GF-D8 (cell line): ENCODE measurements around the gene VOPP1.
A peak's percentile ranks its signal among the peaks of the same experiment; 100 is the strongest.
"Not testable (repeated sequence)": the region's sequence is repeated elsewhere in the genome, so short reads cannot be mapped to it uniquely, and the experiment has no call there.

Source experiments
- DNase-seq: peaks from one replicate; lab custom pipeline; 2025; lab: John Stamatoyannopoulos, UW

The VOPP1 gene

DNA sequence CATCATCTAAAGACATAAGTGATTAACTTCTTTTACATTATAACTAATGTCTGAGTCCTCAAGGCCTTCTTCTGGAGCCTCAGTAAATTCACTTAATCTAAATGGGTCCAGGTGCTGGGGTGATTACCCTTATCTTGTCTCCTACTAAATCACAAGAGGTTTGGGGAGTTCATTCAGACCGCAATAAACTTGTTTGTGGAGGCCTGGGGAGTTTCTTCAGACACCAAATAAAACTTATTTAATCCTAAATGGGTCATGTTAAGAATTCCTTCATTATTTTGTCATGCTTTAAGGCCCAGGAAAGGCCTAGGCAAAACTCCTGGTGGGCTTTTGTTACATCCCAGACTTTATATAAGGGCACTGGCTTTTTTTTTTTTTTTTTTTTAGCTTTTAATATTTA, 62.1 kb downstream of the VOPP1 start:
- DNase-seq: not testable (repeated sequence)

DNA sequence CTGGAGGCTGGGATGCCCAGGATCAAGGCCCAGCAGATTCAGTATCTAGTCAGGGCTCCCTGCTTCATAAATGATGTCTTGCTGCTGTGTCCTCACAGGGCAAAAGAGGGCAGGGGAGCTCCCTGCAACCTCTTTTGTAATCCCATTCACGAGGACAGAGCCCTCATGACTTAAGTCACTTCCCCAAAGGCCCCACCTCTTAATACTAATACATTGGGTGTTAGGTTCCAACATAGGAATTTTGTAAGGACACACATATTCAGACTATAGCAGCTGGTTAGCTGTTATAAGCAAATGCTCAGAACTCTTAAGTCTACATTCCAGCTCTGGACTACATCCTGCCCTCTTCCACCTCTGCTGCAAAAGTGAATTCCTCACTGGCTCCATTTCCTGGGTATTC, 63.0 kb downstream of the VOPP1 start:
- DNase-seq: peak; percentile 16

DNA sequence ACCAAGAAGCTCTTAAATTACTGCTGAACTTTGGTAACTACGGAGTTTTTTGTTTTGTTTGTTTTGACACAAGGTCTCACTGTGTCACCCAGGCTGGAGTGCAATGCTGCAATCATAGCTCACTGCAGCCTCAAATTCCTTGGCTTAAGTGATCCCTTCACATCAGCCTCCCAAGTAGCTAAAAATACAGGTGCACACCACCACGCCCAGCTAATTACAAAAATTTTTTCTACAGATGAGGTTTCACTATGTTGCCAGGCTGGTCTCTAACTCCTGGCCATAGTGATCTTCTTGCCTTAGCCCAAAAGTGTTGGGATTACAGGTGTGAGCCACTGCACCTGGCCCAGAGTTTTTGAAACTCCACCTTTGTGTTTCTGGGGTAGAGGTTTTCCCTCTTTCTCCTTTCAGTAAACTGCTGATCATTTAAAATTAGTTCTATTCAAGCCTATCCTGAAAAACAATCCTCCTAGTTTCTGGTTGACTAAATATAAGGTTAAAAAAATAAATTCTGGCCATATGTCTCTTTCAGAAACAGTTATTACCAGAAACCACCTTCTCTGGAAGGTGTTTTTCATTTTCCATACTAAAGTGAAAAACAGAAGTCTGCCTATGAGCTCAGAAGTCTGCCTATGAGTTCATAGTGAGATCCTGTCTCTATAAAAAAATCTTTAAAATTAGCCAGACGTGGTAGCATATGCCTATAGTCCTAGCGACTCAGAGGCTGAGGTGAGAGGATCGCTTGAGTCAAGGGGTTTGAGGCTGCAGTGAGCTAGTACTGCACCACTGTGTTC, 63.9 kb downstream of the VOPP1 start:
- DNase-seq: no peak

DNA sequence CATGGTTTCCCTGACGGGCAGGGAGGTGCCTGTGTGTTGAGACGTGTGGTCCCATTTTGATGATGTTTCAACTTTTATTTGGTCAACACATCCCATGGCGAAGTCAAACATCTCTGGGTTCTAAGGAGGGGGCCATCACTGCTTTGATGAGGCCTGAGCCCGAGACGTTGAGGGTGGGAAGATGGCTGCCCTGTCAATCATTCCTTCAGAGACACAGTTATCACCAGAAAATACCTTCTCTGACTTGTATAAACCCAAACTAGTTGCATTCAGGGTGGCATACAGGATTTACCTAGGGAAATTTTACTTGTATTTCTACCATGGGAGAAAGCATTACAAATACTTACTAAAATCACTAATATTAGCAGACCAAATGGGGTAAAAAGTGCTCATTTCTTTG, 64.6 kb downstream of the VOPP1 start:
- DNase-seq: no peak

DNA sequence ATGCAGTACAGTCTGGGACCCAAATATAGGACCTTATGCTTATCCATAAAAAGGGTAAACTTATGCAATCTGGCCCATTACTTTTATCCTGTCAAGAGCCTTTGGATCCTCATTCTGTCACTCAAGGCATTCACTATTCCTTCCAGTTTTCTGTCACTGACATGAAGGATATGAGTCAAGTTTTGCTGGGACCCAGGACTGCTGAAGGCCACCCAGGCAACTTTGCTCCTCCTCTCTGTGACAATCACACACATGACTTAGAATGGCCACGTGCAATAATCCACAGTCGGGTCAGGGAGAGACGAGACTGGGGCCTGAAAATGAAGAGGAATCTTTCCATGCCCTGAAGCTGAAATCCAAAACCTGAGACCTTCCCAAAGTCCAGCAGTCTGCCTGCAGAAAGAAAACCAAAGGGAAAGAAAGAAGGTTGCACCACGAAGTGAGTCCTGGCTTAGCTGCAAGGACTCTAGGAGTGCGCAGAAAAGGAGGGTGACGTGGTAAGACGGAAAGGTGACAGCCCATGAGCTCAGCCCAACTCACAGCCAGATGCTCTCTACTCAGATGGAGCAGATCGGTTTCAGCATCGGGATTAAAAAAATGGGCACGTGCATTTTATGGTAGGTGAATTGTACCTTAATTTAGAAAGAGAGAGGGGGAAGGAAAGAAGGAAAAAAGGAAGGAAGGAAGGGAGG, 67.2 kb downstream of the VOPP1 start:
- DNase-seq: no peak

DNA sequence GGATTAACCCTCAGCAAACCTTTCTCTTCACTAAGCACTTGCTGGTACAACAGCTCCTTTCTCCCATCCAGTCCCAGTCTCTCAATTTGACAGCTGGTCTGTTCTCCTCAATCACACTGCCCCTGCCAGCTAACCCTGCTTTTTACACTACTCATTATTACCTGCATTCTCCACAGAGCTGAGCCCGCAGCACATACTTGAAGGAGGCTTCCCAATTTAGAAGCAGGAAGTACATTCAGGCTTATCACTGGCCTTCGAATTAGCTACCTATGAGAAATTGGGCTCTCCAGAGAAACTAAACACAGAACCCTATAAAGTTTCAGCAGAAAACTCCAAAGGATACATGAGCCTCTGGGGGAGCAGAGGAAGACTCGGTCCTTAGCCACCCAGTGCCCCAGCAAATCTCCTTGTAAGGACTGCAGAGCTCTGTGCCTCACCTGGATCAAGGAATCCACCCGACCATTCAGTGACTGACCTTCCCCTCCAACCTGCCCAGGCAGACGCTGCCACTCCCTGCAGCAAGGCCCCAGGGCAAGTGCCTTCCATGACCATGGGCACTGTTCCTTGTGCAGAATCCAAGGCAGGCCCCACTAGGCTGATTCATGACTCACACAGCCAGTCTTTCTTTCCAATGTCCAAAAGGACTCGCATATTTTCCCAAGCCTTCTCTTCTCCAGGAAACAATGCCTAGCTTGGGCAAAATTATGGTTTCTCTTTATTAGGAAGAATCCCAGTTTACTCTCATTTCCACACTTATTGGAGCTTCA, 68.0 kb downstream of the VOPP1 start:
- no peak for DNase-seq

DNA sequence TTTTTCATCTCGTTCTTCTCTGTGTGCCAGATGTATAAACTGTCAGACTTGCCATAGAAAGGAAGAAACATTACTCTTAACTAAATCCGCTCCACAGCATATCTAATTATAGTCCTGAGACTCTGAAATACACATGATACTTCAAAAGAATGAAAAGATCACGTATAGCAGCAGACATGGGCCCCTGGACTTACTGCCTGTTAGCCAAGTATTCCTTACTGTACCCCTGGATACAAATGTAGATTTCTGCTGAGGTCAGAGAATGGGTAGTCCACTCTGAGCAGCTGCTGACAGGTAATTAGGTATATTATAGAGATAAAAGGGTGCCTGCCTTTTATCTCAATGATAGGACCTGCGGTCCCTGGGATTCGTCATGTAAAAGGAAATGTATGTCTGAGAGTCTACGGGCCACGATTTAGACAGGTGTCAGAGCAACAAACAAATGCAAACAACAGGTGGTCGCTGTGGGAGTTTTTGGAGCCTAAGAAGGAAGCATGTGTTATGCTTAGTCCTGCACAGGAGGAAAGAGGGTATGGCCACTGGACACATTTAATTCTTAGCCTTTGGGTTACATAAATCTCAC, 69.4 kb downstream of the VOPP1 start:
- no peak for DNase-seq

DNA sequence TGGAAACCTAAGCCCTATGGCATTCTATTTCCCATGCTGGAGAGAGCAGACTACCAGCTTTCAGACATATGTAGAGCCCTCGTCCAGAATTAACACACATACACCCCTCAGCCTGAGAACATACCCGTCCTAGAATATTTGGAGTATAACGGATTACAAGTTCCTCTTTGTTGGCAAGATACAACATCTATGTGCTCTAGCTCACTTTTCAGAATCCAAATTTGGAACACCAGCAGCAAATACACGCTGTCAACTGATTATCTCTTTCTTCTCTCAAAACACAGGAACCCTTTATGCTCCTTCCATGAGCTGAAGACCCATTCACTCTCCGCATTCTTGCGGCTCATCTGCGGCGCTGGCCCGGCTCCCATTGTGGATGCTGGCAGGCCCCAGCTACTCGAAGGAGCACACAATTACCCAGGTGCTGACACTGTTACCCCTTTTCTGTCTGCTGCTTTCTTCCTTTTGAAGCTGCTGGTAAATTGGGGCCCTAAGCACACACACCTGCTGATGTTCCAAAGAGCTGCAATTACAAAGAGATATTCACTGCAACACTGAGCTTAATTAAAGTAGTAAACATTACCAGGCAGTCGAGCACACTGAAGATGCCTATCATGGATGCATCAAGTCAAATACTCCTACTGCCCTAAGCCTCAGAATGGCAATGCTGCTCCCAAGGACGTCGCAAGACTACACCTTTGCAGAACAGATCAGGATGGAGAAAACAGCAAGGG, 70.0 kb downstream of the VOPP1 start:
- no peak for DNase-seq

DNA sequence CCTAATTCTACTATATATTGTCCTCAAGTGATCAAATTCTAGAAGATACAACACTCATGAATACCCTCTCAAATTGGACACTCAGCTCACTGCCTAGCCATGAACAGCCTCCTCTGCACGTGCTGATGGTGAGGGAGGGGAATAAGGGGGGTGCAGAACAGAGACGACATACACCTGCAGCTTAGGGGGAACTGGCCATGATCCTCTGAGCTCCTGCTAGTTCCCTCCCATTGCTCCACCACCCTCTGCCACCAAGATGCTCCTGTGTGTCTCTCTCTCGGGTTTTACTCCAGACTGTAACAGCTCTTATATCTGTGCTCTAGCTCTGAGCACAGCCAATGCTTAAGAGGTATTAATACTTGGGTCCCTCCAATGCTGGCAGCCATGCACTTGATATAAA, 70.7 kb downstream of the VOPP1 start:
- no peak for DNase-seq

DNA sequence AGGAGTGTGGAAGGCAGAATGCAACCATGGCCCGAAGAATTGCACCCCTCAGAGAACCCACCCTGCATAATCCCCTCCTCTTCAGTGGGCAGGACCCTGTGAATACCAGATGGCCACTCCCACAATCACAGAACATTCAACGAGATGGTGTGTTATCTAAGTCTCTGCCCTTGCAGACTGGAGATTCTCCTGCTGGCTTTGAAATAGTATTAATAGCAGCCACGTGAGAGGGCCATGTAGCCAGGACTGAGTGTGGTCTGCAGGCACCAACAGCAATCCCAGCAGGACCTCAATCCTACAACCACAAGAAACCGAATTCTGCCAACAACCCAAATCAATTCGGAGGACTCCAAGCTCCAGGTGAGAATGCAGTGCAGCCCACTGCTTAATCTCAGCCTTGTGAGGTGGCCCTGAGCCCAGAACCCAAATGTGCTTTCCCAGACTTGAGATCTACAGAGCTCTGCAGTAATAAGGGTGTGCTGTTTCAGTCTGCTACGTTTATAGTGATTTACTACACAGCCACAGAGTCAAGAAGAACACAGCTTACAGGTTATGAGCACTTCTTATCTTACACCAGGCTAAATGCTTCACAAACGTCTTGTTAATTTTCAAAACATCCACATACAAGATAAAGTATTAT, 72.1 kb downstream of the VOPP1 start:
- no peak for DNase-seq

DNA sequence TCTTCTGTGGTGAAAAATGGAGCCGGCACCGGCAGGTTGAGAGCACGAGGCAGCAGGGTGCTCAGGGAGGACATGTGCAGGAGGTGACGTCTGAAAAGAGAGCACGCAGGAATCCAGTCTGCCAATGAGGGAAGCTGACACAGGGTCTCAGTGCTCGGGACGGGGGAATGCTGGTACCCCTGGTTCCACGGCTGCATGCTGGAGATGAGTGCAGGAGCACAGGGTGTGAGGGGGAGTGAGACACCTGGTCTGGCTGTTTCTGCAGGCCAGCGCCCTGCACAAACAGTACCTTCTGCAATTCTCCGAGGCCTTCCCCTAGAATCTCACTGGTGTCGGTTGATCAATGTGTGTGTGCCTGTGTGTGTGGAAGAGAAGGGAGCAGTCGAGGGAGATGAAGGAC, 72.7 kb downstream of the VOPP1 start:
- no peak for DNase-seq

DNA sequence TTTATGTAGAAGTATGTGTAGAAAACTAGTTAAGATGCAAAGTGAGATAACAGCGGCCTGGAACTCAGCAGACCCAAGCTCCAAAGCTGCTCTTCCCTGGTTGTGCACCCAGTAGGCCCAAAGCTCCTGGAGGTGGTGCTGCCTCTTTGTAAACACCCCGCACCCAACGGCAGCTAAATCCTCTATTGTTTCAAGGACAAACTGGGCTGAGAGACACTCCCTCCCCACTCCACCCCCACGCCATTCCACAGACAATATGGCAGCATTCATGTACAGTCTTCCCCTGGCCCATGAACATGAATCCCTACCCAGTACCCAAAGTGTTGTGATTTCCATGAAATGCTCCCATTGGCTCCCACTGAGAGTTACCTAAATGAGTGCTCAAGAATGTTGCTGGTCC, 73.5 kb downstream of the VOPP1 start:
- no peak for DNase-seq

DNA sequence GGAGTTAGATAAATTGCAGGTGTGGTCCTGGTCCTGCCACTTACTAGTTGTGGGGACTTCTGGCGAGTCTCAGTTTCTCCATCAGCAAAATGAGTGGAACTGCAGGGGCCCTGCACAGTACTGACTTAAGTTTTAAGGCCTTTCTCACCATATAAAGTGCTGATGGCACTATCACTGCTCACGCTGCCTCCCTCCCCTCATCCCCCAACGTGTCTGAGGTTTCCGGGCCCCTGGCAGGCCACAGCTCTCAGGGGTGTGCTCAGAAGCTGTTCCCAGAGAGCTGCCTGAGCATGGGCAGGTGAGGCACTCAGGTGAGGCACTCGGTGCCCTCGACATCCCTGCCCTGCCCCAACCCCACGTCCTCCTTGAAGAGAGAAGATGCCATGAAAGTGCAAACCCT, 74.2 kb downstream of the VOPP1 start:
- no peak for DNase-seq

DNA sequence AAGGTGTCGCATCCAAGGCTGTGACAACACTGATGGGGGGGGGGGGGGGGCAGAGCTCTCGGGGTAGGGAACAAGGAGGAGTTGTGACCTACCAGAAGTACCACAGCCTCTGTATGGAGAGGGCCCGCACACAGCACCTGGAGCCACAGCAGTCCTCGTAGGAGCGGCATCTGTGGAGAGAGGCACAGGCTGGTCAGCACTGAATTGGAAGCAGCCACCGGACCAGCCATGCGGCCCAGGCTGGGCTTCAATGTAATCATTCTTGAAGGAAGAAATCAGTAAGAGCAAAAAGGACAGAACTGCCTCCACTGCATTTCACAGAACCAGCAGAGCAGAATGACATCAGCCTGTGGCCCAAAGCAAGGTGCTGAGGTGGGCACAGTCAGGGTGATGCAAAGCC, 74.8 kb downstream of the VOPP1 start:
- DNase-seq: no peak

DNA sequence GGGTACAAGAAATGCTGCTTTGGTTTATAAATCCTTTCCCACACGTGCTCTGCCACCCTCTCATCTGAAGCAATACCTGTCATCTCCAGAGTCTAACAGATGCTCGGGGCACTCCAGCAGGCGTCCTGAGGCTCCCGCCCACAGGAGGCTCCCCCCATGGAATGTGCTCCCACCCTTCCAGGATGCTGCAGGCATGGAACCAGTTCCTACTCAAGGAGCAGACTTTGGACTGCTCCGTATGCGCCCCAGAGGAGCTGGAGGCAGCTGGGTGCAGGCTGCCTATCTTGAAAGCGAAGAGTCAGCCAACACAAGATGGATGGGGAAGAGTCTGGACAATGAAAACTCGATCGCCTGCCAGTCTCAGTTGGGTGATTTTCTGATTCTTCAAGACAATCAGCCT, 75.4 kb downstream of the VOPP1 start:
- DNase-seq: no peak

DNA sequence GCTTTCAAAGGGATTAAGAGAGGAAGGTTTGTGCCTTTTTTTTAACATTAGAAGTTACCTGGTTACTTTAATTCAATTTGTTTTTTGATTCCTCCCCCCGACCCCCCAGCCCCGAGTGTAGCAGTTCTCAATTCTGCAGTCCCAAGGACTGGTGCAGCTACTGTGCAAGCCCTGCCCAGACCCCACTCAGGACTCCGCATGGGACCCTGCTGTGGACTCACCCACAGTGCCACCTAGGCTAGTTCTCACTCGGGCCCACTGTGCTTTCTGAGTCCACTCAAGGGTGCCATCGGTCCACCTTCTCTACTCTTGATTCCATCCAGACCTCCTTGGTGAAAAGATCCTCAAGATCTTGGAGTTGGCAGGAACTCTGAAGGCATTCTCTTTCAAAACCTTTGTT, 77.4 kb downstream of the VOPP1 start:
- DNase-seq: no peak

DNA sequence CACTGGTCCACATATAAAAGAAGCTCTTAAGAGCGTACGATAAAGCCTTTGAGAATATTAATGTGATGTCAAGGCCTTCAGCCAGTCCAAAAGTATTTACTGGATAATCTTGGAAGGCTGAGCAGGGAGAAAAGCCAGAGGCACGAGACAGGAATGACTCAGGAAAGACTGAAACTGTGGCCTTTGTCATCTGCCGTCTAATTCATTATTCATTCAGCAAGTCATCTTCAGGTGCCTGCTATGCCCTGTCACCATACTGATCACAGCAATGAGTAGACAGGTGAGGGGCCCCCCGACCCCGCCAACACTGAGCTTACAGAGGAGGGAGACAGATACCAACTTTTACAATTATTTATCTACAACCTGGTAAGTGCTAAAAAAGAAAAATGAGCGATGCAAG, 78.9 kb downstream of the VOPP1 start:
- no peak for DNase-seq

DNA sequence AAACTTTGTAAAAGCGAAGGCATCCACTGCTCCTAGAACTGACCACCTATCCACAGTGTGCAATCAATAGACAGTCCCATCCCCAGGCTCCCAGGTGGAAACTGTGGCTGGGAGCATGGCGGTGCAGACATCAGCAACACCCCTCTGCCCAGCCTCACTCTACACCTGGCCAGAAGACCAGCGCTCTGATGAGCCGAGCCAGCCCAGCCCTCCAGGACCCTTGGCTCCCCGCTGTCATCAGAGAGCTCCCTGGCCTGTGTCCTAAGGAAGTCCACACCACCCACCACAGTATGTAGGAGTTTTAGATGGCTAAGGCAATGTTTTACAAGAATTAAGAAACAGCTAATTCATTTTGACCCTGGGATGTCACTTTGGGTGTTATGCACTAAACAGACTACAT, 81.0 kb downstream of the VOPP1 start:
- DNase-seq: no peak

DNA sequence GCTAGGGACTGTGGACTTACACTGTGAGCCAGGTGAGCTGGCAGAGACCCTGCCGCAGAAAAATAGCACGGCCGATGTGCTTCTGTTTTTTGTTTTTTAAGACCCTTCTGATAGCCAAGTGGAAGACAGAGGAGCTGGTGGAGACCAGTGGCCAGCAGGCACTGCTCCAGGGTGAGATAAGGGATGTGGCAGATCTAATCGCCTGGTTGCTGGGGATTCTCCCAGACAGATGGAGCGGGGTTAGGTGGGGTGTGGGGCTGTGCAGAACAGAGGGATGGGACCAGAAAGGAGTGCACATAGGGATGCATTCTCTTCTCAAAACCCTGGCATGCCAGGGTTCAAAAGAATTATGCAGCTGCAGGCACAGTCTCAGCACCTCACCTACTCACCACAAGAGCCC, 82.2 kb downstream of the VOPP1 start:
- no peak for DNase-seq

DNA sequence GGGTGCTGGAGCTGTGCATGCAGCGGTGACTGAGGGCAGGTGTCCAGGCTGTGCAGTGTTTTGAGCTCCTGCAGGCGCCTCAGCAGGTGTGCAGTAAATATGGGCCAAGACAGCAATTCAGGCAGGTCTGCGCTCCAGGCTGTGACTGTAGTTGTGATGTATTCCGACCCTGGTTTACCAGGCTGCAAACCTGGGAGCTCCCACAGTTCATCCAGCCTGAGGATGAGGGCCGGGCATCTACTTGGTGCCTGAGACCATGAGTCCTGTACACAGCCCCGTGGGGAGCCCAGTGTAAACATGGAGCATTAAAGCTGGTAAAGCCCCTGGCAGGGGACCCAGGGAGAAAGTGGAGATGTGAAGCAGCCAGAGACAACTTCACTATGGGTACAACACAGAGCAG, 82.8 kb downstream of the VOPP1 start:
- no peak for DNase-seq

DNA sequence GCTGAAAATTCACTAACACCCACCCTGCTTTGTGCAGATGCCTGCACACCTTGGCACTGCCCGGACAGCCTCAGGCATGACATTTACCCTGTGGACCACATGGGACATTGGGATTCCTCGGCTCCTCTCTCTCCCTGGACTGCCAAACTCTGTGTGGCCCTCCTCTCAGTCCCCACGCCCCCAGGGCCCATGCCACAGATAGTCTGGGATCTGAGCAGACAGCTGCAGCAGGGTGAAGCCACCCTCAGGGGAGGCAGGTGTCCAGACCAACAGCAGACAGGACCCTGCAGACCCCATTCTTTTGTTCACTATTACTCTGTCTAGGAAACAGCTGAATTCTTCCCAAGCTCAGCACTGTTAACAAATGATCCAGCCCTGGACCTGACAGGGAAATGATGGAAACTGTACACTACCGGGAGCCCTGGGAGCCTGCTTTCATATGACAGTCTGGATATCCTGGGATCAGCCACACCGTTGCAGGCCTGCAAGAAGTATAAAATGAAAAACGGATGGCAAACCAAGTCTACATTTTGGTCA, 83.4 kb downstream of the VOPP1 start:
- no peak for DNase-seq
